Measurements from ENCODE around the gene DCHS1. TPM values are rescaled to one million over a fixed set of nuclear protein-coding genes. Genes with fewer than 3 reads are reported as not detected.

Gene DCHS1
- polyA plus RNA-seq, 2 of the 4 experiments (the other 2 are of a cell fraction) = 0.06 TPM

DNA sequence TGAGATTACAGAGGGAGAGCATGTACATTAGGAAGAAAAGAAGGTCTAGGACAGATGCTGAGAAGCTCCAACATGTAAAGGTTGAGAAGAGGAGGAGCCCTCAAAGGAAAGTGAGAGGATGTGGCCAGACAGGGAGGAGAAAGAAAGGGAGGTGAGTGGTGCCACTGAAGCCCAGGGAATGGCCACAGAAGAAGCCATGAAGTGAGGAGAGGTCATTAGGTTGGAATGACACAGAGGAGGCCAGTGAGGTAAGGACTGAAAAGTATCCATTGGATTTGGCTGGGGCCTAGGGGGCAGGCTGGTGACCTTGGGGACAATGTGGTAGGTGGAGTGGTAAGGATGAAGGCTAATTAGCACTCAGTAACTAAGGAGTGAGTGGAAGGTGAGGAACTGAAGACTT lies 3.0 kb upstream of the DCHS1 start:
- DNase-seq (ENCODE audit: low read depth in 1 of 2, low spot score in 1 of 2) (no peak), FAIRE-seq (no peak), ATAC-seq (no peak)
- ChIA-PET POLR2A (interaction anchor here (0.7 kb wide), 1 partner anchor 25 kb away, joined by 3 read pairs; the partner anchor contains the start of gene MRPL17), CTCF (interaction anchor here (0.8 to 1.6 kb wide), 5 partner anchors 9 to 280 kb away, joined by 3 to 4 read pairs (median 3); no protein-coding TSS in a partner anchor)
- TF ChIP-seq BHLHE40 (IDR thresholded peaks at IDR 0.05; ENCODE audit: low read depth, low read length) = no peak
- TF ChIP-seq MYC (IDR thresholded peaks at IDR 0.05; ENCODE audit: borderline replicate concordance, low read length) = no peak
- no peak for TF ChIP-seq RAD21 (conservative IDR thresholded peaks at IDR 0.05 in 1 of 2, IDR thresholded peaks at IDR 0.05 in 1 of 2)
- TF ChIP-seq NPAS2 (CRISPR knock-in tag; IDR thresholded peaks at IDR 0.05; ENCODE audit: borderline replicate concordance) = no peak
- no peak for TF ChIP-seq EHMT2 (IDR thresholded peaks at IDR 0.05; ENCODE audit: low read depth)
- TF ChIP-seq KDM5A (IDR thresholded peaks at IDR 0.05) = no peak
- TF ChIP-seq, protein P1, sequence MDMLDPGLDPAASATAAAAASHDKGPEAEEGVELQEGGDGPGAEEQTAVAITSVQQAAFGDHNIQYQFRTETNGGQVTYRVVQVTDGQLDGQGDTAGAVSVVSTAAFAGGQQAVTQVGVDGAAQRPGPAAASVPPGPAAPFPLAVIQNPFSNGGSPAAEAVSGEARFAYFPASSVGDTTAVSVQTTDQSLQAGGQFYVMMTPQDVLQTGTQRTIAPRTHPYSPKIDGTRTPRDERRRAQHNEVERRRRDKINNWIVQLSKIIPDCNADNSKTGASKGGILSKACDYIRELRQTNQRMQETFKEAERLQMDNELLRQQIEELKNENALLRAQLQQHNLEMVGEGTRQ (IDR thresholded peaks at IDR 0.05) = no peak
- no peak for TF ChIP-seq MAZ (IDR thresholded peaks at IDR 0.05; ENCODE audit: borderline replicate concordance, low read depth, low read length)
- TF ChIP-seq, protein P2, sequence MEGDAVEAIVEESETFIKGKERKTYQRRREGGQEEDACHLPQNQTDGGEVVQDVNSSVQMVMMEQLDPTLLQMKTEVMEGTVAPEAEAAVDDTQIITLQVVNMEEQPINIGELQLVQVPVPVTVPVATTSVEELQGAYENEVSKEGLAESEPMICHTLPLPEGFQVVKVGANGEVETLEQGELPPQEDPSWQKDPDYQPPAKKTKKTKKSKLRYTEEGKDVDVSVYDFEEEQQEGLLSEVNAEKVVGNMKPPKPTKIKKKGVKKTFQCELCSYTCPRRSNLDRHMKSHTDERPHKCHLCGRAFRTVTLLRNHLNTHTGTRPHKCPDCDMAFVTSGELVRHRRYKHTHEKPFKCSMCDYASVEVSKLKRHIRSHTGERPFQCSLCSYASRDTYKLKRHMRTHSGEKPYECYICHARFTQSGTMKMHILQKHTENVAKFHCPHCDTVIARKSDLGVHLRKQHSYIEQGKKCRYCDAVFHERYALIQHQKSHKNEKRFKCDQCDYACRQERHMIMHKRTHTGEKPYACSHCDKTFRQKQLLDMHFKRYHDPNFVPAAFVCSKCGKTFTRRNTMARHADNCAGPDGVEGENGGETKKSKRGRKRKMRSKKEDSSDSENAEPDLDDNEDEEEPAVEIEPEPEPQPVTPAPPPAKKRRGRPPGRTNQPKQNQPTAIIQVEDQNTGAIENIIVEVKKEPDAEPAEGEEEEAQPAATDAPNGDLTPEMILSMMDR (IDR thresholded peaks at IDR 0.05) = no peak
- TF ChIP-seq, protein P3, sequence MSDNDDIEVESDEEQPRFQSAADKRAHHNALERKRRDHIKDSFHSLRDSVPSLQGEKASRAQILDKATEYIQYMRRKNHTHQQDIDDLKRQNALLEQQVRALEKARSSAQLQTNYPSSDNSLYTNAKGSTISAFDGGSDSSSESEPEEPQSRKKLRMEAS (IDR thresholded peaks at IDR 0.05) = no peak
- TF ChIP-seq RNF2 (IDR thresholded peaks at IDR 0.05; ENCODE audit: borderline replicate concordance, low read depth) = no peak
- no peak for TF ChIP-seq ZFP36 (IDR thresholded peaks at IDR 0.05; ENCODE audit: borderline replicate concordance, partially characterized antibody)
- no peak for TF ChIP-seq ESRRA (IDR thresholded peaks at IDR 0.05; ENCODE audit: borderline replicate concordance, low read length)
- no peak for TF ChIP-seq ZC3H11A (IDR thresholded peaks at IDR 0.05)
- TF ChIP-seq RARB (CRISPR knock-in tag; IDR thresholded peaks at IDR 0.05) = no peak
- no peak for TF ChIP-seq FOXS1 (CRISPR knock-in tag; IDR thresholded peaks at IDR 0.05)
- TF ChIP-seq POLR2AphosphoS2 (conservative IDR thresholded peaks at IDR 0.05; ENCODE audit: low read length) = no peak
- TF ChIP-seq CBX8 (IDR thresholded peaks at IDR 0.05) = no peak
- Histone ChIP-seq H3K9me3 (no peaks in the 10 kb centered on the region), H3K27ac (no peak overlapping the region), H3K4me3 (no peak overlapping the region), H3K4me1 (no peaks in the 10 kb centered on the region), H3K4me2 (no peak overlapping the region)

DNA sequence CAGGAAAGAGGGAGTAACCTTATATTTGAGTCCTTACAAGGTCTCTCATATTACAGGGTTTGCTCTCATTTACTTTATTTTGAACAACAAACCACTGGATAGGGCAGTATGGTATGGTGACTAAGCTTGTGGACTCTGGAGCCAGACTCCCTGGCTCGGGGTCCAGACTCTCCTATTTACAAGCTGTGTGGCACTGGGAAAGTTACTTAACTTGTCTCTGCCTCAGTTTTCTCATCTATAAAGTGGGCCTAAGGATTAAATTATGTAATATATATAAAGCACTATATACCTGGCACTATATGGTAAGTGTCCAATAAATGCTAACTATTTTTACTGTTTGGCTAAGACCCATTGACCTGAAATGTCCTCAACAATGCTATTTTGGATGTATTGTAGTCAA lies 1.7 kb upstream of the DCHS1 start:
- H3K9me3 ChIP-seq = no peaks in the 10 kb centered on the region
- ChIA-PET CTCF (interaction anchor here (1.7 to 1.8 kb wide), 2 partner anchors 26 to 126 kb away, joined by 4 to 5 read pairs; partner anchors contain the start of gene MRPL17), POLR2A (no interaction called here)
- no peak for DNase-seq (ENCODE audit: low read depth in 1 of 2, low spot score in 1 of 2)
- no peaks in the 10 kb centered on the region for H3K4me1 ChIP-seq
- no peak for TF ChIP-seq RNF2 (IDR thresholded peaks at IDR 0.05; ENCODE audit: borderline replicate concordance, low read depth)
- TF ChIP-seq GATA3 (IDR thresholded peaks at IDR 0.05; ENCODE audit: borderline replicate concordance) = no peak
- TF ChIP-seq RAD21 (conservative IDR thresholded peaks at IDR 0.05 in 1 of 2, IDR thresholded peaks at IDR 0.05 in 1 of 2) = no peak
- TF ChIP-seq MYC (IDR thresholded peaks at IDR 0.05; ENCODE audit: borderline replicate concordance, low read length) = no peak
- no peak for TF ChIP-seq RARB (CRISPR knock-in tag; IDR thresholded peaks at IDR 0.05)
- no peak for TF ChIP-seq PHF8 (IDR thresholded peaks at IDR 0.05; ENCODE audit: borderline replicate concordance, low read depth)
- no peak for TF ChIP-seq POLR2A (IDR thresholded peaks at IDR 0.05; ENCODE audit: low read length)
- TF ChIP-seq MAFK (IDR thresholded peaks at IDR 0.05; ENCODE audit: partially characterized antibody) = no peak
- TF ChIP-seq, protein P4, sequence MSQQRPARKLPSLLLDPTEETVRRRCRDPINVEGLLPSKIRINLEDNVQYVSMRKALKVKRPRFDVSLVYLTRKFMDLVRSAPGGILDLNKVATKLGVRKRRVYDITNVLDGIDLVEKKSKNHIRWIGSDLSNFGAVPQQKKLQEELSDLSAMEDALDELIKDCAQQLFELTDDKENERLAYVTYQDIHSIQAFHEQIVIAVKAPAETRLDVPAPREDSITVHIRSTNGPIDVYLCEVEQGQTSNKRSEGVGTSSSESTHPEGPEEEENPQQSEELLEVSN (IDR thresholded peaks at IDR 0.05; ENCODE audit: borderline replicate concordance, low read depth) = no peak
- no peak for TF ChIP-seq SMC3 (IDR thresholded peaks at IDR 0.05)
- no peak for TF ChIP-seq ZNF302 (CRISPR knock-in tag; IDR thresholded peaks at IDR 0.05)
- no peak for TF ChIP-seq BHLHE40 (IDR thresholded peaks at IDR 0.05; ENCODE audit: low read depth, low read length)
- no peak for TF ChIP-seq TP53 (CRISPR knock-in tag; IDR thresholded peaks at IDR 0.05)
- no peak for TF ChIP-seq ESRRA (IDR thresholded peaks at IDR 0.05; ENCODE audit: borderline replicate concordance, low read length)
- TF ChIP-seq, protein P2 (IDR thresholded peaks at IDR 0.05) = no peak
- TF ChIP-seq, protein P5, sequence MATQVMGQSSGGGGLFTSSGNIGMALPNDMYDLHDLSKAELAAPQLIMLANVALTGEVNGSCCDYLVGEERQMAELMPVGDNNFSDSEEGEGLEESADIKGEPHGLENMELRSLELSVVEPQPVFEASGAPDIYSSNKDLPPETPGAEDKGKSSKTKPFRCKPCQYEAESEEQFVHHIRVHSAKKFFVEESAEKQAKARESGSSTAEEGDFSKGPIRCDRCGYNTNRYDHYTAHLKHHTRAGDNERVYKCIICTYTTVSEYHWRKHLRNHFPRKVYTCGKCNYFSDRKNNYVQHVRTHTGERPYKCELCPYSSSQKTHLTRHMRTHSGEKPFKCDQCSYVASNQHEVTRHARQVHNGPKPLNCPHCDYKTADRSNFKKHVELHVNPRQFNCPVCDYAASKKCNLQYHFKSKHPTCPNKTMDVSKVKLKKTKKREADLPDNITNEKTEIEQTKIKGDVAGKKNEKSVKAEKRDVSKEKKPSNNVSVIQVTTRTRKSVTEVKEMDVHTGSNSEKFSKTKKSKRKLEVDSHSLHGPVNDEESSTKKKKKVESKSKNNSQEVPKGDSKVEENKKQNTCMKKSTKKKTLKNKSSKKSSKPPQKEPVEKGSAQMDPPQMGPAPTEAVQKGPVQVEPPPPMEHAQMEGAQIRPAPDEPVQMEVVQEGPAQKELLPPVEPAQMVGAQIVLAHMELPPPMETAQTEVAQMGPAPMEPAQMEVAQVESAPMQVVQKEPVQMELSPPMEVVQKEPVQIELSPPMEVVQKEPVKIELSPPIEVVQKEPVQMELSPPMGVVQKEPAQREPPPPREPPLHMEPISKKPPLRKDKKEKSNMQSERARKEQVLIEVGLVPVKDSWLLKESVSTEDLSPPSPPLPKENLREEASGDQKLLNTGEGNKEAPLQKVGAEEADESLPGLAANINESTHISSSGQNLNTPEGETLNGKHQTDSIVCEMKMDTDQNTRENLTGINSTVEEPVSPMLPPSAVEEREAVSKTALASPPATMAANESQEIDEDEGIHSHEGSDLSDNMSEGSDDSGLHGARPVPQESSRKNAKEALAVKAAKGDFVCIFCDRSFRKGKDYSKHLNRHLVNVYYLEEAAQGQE (IDR thresholded peaks at IDR 0.05) = no peak
- TF ChIP-seq ZFP36 (IDR thresholded peaks at IDR 0.05; ENCODE audit: borderline replicate concordance, partially characterized antibody) = no peak
- no peak for FAIRE-seq
- no peak for ATAC-seq
- no peak overlapping the region for H3K27ac ChIP-seq
- no peak overlapping the region for H3K4me3 ChIP-seq
- H3K4me2 ChIP-seq = no peak overlapping the region
- WGBS (ENCODE audit: missing lambda C conversion rate) = 11% methylated on average over 1 of the region's 1 CpG

Data from A549 (cell line).